ENCODE data around the gene INPP4B.

DNA sequence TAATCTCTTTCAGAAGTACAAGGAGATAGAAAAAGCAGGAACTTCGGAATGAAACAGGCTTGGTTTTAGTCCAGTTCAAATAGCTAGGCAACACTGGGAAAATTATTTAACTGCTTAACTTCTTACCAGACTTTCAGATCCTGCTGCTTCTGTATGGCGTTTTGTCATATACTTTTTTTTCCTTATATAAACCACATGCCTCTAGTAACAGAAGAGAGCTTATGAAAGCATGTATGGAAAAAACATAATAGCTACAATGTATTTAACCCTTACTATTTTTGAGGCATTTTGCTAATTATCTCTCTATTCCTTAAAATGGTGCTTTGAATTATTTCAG is 439.6 kb downstream of the INPP4B start:
- no peak for TF ChIP-seq POLR2A (IDR thresholded peaks at IDR 0.05)
- TF ChIP-seq CTCF (IDR thresholded peaks at IDR 0.05) = no peak

Data from body of pancreas (tissue), 4 donors.